Ishikawa (cell line): ENCODE measurements around the gene ARFGAP1.

ENCODE experiments used
- CEBPB ChIP-seq: IDR thresholded peaks from 2 replicates; pipeline ENCODE4 v1.6.1; 2012
- CREB1 ChIP-seq: IDR thresholded peaks from 2 replicates; pipeline ENCODE4 v1.6.1; 2012; ENCODE audit warnings: low read depth
- EGR1 ChIP-seq: IDR thresholded peaks from 2 replicates; pipeline ENCODE4 v1.6.1; 2012
- EP300 ChIP-seq: IDR thresholded peaks from 2 replicates; pipeline ENCODE4 v1.6.1; 2012; ENCODE audit warnings: borderline replicate concordance
- FOXM1 ChIP-seq: IDR thresholded peaks from 2 replicates; pipeline ENCODE4 v1.6.1; 2012; ENCODE audit warnings: low read depth, borderline replicate concordance
- NFIC ChIP-seq: IDR thresholded peaks from 2 replicates; pipeline ENCODE4 v1.6.1; 2012
- RAD21 ChIP-seq: IDR thresholded peaks from 2 replicates; pipeline ENCODE4 v1.6.1; 2012; ENCODE audit warnings: low read depth
- TAF1 ChIP-seq: IDR thresholded peaks from 2 replicates; pipeline ENCODE4 v1.6.1; 2012; ENCODE audit warnings: low read depth, mild to moderate bottlenecking
- TCF12 ChIP-seq: IDR thresholded peaks from 2 replicates; pipeline ENCODE4 v1.6.1; 2012; ENCODE audit warnings: low read depth
- TEAD4 ChIP-seq: IDR thresholded peaks from 2 replicates; pipeline ENCODE4 v1.6.1; 2012
- YY1 ChIP-seq: IDR thresholded peaks from 2 replicates; pipeline ENCODE4 v1.6.1; 2012; ENCODE audit warnings: low read depth
- ZBTB7A ChIP-seq: IDR thresholded peaks from 2 replicates; pipeline ENCODE4 v1.6.1; 2012; ENCODE audit warnings: low read depth
- TF ChIP-seq, protein P1 (sequence below): IDR thresholded peaks from 2 replicates; pipeline ENCODE4 v1.6.1; 2012
- TF ChIP-seq, protein P2 (sequence below): IDR thresholded peaks from 2 replicates; pipeline ENCODE4 v1.6.1; 2012; ENCODE audit warnings: low read depth, mild to moderate bottlenecking
- TF ChIP-seq, protein P3 (sequence below): IDR thresholded peaks from 2 replicates; pipeline ENCODE4 v1.6.1; 2012

ARFGAP1 gene

DNA sequence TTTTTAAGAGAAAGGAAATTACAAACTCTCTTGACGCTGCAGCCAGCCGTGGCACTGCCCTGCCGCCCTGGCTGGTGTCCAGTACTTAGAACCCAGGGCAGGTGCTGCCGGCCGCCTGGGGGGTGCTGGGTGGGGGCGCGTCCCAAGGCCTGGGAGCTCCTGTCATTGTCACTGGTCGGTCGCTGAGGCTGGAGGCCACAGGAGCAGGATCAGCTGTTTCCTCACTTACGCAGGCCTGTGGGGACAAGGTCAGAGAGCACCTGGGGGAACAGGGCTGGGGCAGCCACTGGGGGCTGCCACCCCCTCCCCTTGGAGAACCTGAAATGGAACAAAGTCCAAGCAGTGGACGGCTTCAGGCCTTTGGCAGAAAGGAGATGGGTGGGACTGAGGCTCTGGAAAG, 31.3 kb upstream of the ARFGAP1 start:
- TF ChIP-seq EGR1 (no peak), NFIC (no peak), TEAD4 (no peak), RAD21 (no peak)

DNA sequence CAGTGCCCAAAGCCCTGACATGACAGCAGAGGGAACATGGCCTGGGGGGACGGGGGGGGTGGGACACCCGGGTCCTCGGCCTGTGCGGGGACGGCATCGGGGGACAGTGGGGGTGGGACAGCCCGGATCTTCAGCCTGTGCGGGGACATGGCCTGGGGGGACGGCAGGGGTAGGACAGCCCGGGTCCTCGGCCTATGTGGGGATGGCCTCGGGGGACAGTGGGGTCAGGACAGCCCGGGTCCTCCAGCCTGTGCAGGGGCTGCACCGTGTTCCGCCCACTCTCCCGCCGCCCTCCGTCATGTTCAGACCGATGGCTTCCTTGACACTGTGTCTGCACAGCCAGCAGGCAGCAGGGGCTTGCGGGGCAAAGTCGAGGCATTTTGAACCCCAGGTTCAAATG, 29.9 kb upstream of the ARFGAP1 start:
- TF ChIP-seq EGR1 (no peak), YY1 (no peak), ZBTB7A (no peak), RAD21 (no peak), TEAD4 (no peak), TCF12 (no peak), FOXM1 (no peak)
- TF ChIP-seq, protein P1, sequence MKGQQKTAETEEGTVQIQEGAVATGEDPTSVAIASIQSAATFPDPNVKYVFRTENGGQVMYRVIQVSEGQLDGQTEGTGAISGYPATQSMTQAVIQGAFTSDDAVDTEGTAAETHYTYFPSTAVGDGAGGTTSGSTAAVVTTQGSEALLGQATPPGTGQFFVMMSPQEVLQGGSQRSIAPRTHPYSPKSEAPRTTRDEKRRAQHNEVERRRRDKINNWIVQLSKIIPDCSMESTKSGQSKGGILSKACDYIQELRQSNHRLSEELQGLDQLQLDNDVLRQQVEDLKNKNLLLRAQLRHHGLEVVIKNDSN, result no peak

DNA sequence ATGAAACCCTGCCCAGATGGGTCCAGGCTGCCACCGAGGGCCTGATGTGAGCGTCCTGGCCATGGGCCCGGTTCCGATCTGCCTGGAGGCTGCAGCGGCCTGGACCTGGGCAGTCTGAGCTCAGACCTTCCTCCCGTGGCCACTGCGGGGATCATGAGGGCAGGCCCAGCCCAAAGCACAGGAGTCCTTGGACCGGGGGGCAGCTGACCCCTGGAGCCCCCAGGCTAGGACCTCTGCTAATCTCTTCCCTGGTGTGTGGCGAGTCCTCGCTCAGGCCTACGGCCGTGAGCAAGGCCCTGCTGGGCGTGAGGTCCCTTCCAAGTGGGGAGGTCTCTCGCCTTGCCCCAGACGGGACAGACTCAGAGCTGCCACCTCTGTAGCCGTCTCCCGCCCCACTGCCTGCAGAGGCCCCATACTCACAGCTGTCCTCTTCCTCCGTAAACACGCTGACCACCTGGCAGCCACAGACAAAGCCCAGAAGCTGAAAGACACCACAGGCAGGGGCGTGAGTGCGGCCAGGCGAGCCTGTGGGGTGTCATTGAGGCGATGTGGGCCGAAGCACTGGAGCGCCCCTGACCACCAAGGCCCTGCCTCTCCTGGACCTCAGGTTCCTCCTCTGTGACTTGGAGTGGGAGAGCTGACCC, 28.9 kb upstream of the ARFGAP1 start:
- no peak for TF ChIP-seq CEBPB

DNA sequence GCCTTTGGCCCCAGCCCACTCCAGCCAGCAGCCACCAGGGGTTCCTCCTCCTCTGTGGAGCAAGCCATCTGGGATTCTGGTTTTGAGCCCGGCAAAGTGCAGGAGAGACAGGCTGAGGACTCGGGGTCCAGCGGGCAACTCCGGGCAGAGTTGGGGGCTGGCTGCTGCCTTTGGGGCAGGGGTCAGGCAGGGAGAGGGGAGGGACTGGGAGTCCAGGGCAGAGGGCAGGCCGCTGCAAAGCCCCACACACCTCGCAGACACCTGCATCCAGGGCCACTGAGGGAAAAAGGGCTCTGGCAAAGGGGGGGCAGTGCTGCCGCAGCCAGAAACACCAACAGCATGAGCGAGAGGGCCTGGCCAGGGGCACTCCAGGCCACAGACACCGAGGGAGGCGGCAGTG, 28.1 kb upstream of the ARFGAP1 start:
- TF ChIP-seq CREB1 (no peak), RAD21 (no peak), NFIC (no peak), EGR1 (no peak), YY1 (no peak), EP300 (no peak), TCF12 (no peak), TEAD4 (no peak), TAF1 (no peak), FOXM1 (no peak), CEBPB (no peak)
- TF ChIP-seq, protein P2, sequence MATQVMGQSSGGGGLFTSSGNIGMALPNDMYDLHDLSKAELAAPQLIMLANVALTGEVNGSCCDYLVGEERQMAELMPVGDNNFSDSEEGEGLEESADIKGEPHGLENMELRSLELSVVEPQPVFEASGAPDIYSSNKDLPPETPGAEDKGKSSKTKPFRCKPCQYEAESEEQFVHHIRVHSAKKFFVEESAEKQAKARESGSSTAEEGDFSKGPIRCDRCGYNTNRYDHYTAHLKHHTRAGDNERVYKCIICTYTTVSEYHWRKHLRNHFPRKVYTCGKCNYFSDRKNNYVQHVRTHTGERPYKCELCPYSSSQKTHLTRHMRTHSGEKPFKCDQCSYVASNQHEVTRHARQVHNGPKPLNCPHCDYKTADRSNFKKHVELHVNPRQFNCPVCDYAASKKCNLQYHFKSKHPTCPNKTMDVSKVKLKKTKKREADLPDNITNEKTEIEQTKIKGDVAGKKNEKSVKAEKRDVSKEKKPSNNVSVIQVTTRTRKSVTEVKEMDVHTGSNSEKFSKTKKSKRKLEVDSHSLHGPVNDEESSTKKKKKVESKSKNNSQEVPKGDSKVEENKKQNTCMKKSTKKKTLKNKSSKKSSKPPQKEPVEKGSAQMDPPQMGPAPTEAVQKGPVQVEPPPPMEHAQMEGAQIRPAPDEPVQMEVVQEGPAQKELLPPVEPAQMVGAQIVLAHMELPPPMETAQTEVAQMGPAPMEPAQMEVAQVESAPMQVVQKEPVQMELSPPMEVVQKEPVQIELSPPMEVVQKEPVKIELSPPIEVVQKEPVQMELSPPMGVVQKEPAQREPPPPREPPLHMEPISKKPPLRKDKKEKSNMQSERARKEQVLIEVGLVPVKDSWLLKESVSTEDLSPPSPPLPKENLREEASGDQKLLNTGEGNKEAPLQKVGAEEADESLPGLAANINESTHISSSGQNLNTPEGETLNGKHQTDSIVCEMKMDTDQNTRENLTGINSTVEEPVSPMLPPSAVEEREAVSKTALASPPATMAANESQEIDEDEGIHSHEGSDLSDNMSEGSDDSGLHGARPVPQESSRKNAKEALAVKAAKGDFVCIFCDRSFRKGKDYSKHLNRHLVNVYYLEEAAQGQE, result no peak

DNA sequence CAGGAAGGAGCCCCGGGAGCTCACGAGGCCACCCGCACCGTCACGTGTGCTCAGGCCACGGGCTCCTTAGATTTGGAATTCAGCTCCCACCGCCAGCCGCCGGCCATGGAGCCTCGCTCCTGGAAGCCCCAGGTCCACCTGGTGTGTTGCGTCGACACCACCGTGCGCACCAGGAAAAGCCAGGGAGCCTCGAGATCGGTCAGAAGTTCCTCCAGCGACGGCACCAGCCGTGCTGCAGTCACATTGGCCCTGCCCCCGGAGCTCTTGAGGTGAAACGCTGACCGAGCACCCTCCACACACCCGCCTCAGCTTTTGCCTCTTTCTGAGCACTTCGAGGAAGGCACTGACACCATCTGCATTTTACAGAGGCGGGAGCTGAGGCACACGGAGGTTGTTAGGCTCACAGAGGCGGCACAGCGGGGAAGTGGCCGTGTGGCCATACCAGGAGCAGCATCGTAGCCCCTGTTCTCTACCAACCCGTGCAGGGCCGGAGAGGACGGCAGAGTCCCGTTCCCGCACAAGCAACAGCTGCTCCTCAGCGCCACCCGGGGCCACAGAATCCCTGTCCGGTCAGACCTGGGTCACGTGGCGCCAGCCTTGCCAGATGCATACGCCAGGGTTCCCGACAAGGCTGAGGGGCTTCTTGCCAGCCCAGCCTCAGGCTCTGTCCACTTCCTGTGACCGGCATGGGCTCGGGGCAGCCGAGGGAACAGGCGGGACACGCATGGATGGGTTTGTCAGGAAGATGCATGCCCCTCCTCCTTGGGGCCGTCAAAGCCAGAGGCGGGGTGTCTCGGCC, 25.9 kb upstream of the ARFGAP1 start:
- TF ChIP-seq TCF12 (no peak), TEAD4 (no peak), CEBPB (no peak), ZBTB7A (no peak)
- TF ChIP-seq, protein P3, sequence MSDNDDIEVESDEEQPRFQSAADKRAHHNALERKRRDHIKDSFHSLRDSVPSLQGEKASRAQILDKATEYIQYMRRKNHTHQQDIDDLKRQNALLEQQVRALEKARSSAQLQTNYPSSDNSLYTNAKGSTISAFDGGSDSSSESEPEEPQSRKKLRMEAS, result no peak
- TF ChIP-seq, protein P1, result peak; percentile 91

DNA sequence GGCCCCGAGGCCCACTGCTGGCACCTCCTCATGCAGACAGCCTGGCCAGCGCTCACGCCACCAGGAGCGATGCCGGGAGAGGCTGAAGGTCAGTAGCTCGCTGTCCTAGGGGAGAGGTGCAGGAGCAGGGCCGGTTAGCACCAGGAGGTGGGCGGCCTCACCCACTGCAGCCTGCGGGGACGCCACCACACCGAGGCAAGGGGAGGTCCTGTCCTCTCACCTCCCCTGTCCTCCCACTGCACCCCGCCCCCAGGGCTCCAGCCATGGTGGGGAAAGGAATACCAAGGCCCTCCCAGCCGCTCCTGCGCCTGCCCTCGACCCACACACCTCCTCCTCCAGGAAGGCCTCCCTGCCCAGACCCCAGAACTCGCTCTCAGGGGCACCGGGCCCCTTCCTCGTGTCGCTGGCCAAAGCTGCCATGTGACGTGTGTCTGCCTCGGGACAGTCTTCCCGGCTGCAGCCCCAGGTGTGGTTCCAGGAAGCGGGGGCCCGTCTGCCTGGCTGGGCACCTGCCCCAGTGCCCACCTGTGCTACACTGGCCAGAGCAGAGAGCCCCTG, 24.9 kb upstream of the ARFGAP1 start:
- TF ChIP-seq NFIC, result no peak
- no peak for TF ChIP-seq CREB1
- TF ChIP-seq TCF12, result no peak
- no peak for TF ChIP-seq EGR1
- no peak for TF ChIP-seq TAF1
- no peak for TF ChIP-seq FOXM1
- TF ChIP-seq, protein P2, result no peak
- no peak for TF ChIP-seq YY1
- TF ChIP-seq, protein P1, result no peak
- no peak for TF ChIP-seq EP300
- TF ChIP-seq CEBPB, result no peak
- TF ChIP-seq ZBTB7A, result no peak
- TF ChIP-seq, protein P3, result no peak
- no peak for TF ChIP-seq RAD21
- no peak for TF ChIP-seq TEAD4
